Activated T-cell treated with anti-CD3 and anti-CD28 coated beads, Interleukin-2, amount 50 U/mL, for 72 hours (primary cell): ENCODE results near the gene ALDH1A3. TPM values are rescaled to one million over a fixed set of nuclear protein-coding genes. Genes with fewer than 3 reads are reported as not detected.

Source experiments
- ATAC-seq, 2 donors: fragments of 150-1000 bp; cut with Tn5 transposase; replicated peaks in 1 of 2; 2 replicates each; pipeline ENCODE4 v1.10.0; 2021; ENCODE audit warnings: moderate library complexity in 2 of 2, mild to moderate bottlenecking in 1 of 2
- DNase-seq, 2 donors: peaks; one replicate each; pipeline ENCODE4 v3.0.0; 2021 to 2022; ENCODE audit warnings: mixed read lengths in 1 of 2
- H3K27ac Mint-ChIP-seq: one replicate; pipeline ENCODE4 v1.8.0; 2022; ENCODE audit warnings: mild to moderate bottlenecking, moderate library complexity, mixed read lengths
- H3K27me3 Mint-ChIP-seq: one replicate; pipeline ENCODE4 v1.8.0; 2022; ENCODE audit warnings: low read depth, mixed read lengths
- H3K36me3 Mint-ChIP-seq, 2 donors: one replicate each; pipeline ENCODE4 v1.8.0; 2022; ENCODE audit warnings: mixed read lengths in 2 of 2, mild to moderate bottlenecking in 1 of 2; ENCODE audit not compliant: insufficient read depth in 2 of 2
- H3K4me1 Mint-ChIP-seq: one replicate; pipeline ENCODE4 v1.8.0; 2022; ENCODE audit warnings: low read depth, mixed read lengths
- H3K4me3 Mint-ChIP-seq, 2 donors: one replicate each; pipeline ENCODE4 v1.8.0; 2022; ENCODE audit warnings: mild to moderate bottlenecking in 2 of 2, mixed read lengths in 2 of 2, moderate library complexity in 2 of 2
- H3K9me3 Mint-ChIP-seq, 2 donors: one replicate each; pipeline ENCODE4 v1.8.0; 2022; ENCODE audit warnings: mixed read lengths in 2 of 2
- total RNA-seq, 2 donors: library from RNA; stranded (reverse); gene quantifications; one replicate each; pipeline ENCODE4 v1.2.3, GENCODE V29; 2022

ALDH1A3 gene
- total RNA-seq, 2 donors from 2014 or later: 0.14 TPM; not detected in 1

- H3K4me1 Mint-ChIP-seq: no peaks in the 10 kb centered on the region
- ATAC-seq (no peak), DNase-seq (no peak)
- H3K36me3 Mint-ChIP-seq: no peaks in the 10 kb centered on the region
- no peak overlapping the region for H3K4me3 Mint-ChIP-seq
- no peak overlapping the region for H3K27ac Mint-ChIP-seq
- peaks cover 42% of the 10 kb centered on the region for H3K27me3 Mint-ChIP-seq
- no peaks in the 10 kb centered on the region for H3K9me3 Mint-ChIP-seq
Measured at GRCh38 chr15:100895721-100896120, 16.1 kb downstream of the ALDH1A3 start.

- no peak for ATAC-seq
- no peak overlapping the region for H3K4me3 Mint-ChIP-seq
- no peak for DNase-seq
- no peaks in the 10 kb centered on the region for H3K4me1 Mint-ChIP-seq
- no peaks in the 10 kb centered on the region for H3K36me3 Mint-ChIP-seq
- H3K27ac Mint-ChIP-seq: no peak overlapping the region
- H3K9me3 Mint-ChIP-seq: no peaks in the 10 kb centered on the region
- peaks cover 34% of the 10 kb centered on the region for H3K27me3 Mint-ChIP-seq
Measured at GRCh38 chr15:100897221-100898151, 17.9 kb downstream of the ALDH1A3 start.

DNA sequence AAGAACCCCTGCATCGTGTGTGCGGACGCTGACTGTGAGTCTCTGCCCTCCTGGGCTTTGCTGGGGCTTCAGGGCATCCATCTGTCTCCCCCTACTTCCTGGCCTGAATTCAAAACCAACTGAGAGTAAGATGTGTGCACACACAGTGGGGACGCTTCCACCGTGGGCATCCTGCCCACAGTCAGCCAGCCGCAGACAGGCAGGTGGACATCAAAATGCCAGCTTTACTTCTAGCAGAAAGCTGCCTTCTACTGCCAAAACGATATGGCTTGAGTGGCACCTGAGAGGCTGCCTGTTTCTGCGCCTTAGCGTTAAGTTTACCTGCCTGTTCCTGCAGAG, 18.5 kb downstream of the ALDH1A3 start:
- Mint-ChIP-seq H3K36me3 (no peaks in the 10 kb centered on the region), H3K4me1 (no peaks in the 10 kb centered on the region), H3K27ac (no peak overlapping the region), H3K9me3 (no peaks in the 10 kb centered on the region), H3K4me3 (no peak overlapping the region), H3K27me3 (peaks cover 32% of the 10 kb centered on the region)
- ATAC-seq (no peak), DNase-seq (no peak)

GRCh38 chr15:100898661-100899462, 19.2 kb downstream of the ALDH1A3 start:
- Mint-ChIP-seq H3K27ac (no peak overlapping the region), H3K9me3 (no peaks in the 10 kb centered on the region), H3K27me3 (peaks cover 26% of the 10 kb centered on the region), H3K36me3 (no peaks in the 10 kb centered on the region), H3K4me1 (no peaks in the 10 kb centered on the region), H3K4me3 (no peak overlapping the region)
- ATAC-seq (no peak), DNase-seq (no peak)

DNA sequence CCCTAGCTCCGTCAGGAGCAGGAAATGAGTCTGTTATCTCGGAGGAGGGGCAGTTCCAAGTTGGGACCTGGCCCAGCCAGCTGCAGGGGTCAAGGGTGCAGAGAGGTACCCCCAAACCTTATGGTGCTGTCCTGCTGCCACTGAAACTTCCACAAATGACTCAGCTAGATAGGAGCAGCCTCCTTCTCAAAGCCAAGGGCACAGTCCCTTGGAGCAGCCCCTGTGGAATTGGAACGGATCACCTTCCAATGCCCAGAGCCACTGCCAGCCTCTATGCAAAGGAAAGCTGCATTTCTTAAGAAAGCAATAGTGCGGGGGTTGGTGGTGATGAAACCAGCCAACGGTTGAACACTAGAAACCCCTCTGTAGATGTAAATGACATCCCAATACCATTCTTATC, 20.0 kb downstream of the ALDH1A3 start:
- Mint-ChIP-seq H3K4me3 (no peak overlapping the region), H3K27ac (no peak overlapping the region), H3K4me1 (no peaks in the 10 kb centered on the region), H3K27me3 (peaks cover 25% of the 10 kb centered on the region), H3K36me3 (no peaks in the 10 kb centered on the region), H3K9me3 (no peaks in the 10 kb centered on the region)
- no peak for DNase-seq
- no peak for ATAC-seq

- no peaks in the 10 kb centered on the region for H3K9me3 Mint-ChIP-seq
- no peak for ATAC-seq
- H3K27ac Mint-ChIP-seq: no peak overlapping the region
- peaks cover 22% of the 10 kb centered on the region for H3K27me3 Mint-ChIP-seq
- no peak for DNase-seq
- no peaks in the 10 kb centered on the region for H3K36me3 Mint-ChIP-seq
- no peaks in the 10 kb centered on the region for H3K4me1 Mint-ChIP-seq
- no peak overlapping the region for H3K4me3 Mint-ChIP-seq
Measured at GRCh38 chr15:100900136-100900794, 20.6 kb downstream of the ALDH1A3 start.

- ATAC-seq (no peak), DNase-seq (no peak)
- Mint-ChIP-seq H3K4me1 (no peaks in the 10 kb centered on the region), H3K27me3 (peaks cover 22% of the 10 kb centered on the region), H3K9me3 (no peaks in the 10 kb centered on the region), H3K27ac (no peak overlapping the region), H3K4me3 (no peak overlapping the region), H3K36me3 (no peaks in the 10 kb centered on the region)
Measured at GRCh38 chr15:100900795-100901169, 21.2 kb downstream of the ALDH1A3 start.

DNA sequence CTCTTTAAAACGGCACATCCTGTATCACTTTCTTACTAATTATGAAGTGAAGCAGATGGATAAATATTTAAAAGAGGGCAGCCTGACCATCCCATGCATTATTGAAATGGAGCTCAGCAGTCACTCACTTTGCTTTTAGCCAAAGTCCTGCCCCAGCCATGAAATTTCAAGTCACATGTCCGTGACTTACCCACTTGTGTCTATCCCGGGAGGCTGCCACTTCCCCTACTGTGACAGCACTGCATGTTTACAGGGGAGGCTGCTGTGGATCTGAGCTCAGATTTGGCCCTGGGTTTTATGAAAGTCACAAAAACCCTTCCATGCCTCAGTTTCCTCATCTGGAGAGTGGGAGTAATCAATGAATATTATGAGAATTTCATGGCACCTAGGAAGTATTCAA, 21.7 kb downstream of the ALDH1A3 start:
- Mint-ChIP-seq H3K9me3 (no peaks in the 10 kb centered on the region), H3K36me3 (no peaks in the 10 kb centered on the region), H3K4me3 (no peak overlapping the region), H3K27ac (no peak overlapping the region), H3K27me3 (peaks cover 22% of the 10 kb centered on the region), H3K4me1 (no peaks in the 10 kb centered on the region)
- no peak for ATAC-seq
- no peak for DNase-seq

DNA sequence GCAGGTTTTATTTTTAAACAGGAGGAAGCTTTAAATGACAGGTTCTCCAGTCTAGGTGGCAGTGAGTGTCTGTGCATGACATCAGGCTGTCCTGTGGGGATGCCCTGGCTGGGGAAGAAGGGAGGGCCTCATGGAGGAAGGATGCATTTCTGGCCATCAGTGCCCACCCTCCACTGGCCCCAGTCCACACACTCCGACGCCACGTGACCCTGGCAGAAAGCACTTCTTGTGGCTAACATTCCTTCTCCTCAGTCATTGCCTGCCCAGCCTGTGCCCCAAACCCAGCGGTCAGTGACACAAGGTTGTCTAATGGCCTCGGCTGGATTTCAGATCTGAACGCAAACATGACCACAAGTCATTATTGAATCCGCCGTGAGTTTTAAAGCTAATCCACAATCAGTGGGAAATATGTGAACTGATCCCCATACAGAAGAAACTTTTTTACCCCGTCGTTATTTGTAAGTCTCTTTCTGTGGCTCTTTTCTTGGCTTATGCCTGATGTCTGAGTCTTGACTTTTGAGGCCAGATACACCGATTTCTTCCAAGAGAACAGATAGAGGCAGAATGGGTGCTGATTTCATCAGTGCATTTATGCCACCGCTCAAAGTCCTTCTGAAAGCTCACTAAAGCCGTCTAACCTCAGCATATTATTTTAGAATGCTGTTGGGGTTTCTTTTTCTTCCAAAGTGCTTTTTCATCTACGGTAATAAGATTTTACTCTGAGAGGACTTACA, 22.2 kb downstream of the ALDH1A3 start:
- no peaks in the 10 kb centered on the region for H3K9me3 Mint-ChIP-seq
- H3K4me3 Mint-ChIP-seq: no peak overlapping the region
- H3K27ac Mint-ChIP-seq: no peak overlapping the region
- H3K36me3 Mint-ChIP-seq: no peaks in the 10 kb centered on the region
- no peak for DNase-seq
- peaks cover 26% of the 10 kb centered on the region for H3K27me3 Mint-ChIP-seq
- no peaks in the 10 kb centered on the region for H3K4me1 Mint-ChIP-seq
- ATAC-seq: no peak

GRCh38 chr15:100902436-100903167, 23.0 kb downstream of the ALDH1A3 start:
- H3K9me3 Mint-ChIP-seq: no peaks in the 10 kb centered on the region
- ATAC-seq: no peak

GRCh38 chr15:100903168-100903554, 23.5 kb downstream of the ALDH1A3 start:
- Mint-ChIP-seq H3K27me3 (peaks cover 31% of the 10 kb centered on the region), H3K27ac (no peak overlapping the region)

More at GRCh38 chr15:100902436-100903167, 23.0 kb downstream of the ALDH1A3 start:
- Mint-ChIP-seq H3K4me1 (no peaks in the 10 kb centered on the region), H3K27me3 (peaks cover 34% of the 10 kb centered on the region), H3K27ac (no peak overlapping the region), H3K4me3 (no peak overlapping the region), H3K36me3 (no peaks in the 10 kb centered on the region)
- no peak for DNase-seq

DNA sequence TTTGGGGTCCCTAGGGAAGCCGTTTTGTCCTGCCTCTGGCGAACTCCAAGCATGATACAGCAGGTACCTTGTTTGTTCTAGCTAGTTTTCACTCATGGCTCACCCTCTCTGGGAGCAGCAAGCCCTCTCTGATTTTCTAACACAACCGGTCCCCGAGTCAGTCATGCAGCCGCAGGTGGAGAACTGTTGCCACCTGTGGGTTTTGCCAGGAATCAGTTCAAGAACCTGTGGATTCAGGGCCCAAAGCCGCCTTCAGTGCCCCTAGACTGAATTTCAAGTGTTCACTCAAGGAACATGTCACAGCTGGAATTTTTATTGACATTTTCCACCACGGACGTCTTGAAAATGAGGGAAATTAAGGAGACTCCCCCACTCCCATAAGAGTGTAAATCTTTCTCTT, 26.2 kb downstream of the ALDH1A3 start:
- H3K27me3 Mint-ChIP-seq: peaks cover 33% of the 10 kb centered on the region
- no peak overlapping the region for H3K27ac Mint-ChIP-seq
- H3K36me3 Mint-ChIP-seq: no peaks in the 10 kb centered on the region
- ATAC-seq (no peak), DNase-seq (no peak)
- H3K4me3 Mint-ChIP-seq: no peak overlapping the region
- H3K4me1 Mint-ChIP-seq: no peaks in the 10 kb centered on the region
- H3K9me3 Mint-ChIP-seq: no peaks in the 10 kb centered on the region

More at GRCh38 chr15:100903168-100903554, 23.5 kb downstream of the ALDH1A3 start:
- Mint-ChIP-seq H3K4me1 (no peaks in the 10 kb centered on the region), H3K9me3 (no peaks in the 10 kb centered on the region), H3K36me3 (no peaks in the 10 kb centered on the region), H3K4me3 (no peak overlapping the region)
- no peak for ATAC-seq
- DNase-seq: no peak
